HG03159 (cell line): ENCODE data around the gene VSIG10L2.

Experiments
- ATAC-seq: cut with Tn5 transposase; IDR thresholded peaks from one replicate; pipeline ENCODE4 v1.9.1; 2021; ENCODE audit warnings: mild to moderate bottlenecking, moderate library complexity; ENCODE audit not compliant: unreplicated experiment

The VSIG10L2 gene

DNA sequence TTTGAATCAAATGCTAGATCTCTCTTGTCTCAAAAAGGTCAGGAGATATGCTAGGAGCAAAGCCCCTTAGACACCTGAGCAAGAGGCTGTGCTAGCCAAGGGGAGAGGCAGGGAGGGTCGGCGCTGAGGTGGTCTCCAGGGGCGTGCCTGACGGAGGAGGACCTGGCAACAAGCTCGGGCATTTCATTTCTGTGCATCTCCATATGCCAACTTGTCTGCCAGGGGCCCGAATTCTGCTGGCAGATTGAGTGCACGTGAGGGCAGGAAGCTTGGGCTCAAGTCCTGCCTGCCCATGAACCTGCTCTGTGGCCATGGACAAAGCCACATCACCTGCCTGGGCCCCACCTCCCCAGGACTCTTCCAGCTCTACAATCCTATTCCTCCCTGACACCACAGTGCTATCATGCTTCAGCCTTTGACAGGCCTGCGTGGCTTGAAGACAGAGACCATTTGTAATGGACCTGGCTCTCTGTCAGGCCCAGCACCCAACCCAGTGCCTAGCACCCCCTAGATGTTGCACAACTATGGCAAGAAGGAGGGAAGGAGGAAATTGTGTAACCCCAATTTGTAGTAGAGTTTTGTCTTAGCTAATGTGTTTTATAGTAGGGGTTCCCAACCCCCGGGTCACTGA is 16.3 kb upstream of the VSIG10L2 start:
- no peak for ATAC-seq

- ATAC-seq = no peak
Measured at GRCh38 chr11:125930076-125930450, 15.8 kb upstream of the VSIG10L2 start.

DNA sequence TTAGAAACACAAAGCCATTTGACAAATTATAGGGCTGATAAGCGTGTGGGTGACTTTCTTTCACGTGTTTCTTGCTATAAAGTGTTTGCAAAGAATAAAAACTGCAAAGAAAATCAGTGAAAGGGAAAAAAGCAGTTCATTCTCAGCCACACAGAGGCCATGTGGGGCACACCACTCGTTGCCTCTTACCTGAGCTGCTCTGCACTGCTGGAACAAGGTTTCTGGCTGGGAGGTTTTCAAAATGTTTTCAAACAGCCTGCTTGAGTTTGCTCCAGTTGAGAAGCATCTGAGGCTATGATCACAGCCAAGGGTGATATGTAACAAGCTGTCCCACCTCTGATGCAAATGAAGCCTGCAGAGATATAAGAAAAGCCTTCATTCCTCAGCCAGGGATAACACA is 14.7 kb upstream of the VSIG10L2 start:
- no peak for ATAC-seq

DNA sequence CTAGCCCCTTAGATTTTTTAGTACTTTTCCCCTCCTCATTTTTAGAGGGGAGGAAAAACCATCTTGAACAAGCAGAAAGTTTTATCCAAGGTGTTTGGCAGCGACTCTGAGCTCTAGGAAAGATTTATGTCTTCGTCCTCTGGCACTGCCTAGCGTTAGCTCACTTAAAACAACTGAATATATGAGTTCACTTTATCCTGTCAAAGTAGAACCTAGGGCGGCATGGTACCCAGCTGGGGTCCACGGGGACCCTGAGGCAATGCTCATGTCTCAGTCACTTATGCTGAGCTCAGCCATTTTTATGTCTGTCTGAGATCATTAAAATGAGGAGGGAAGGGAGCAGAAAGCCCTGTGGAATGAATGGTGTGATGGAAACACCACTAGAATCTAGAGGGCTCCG is 14.2 kb upstream of the VSIG10L2 start:
- no peak for ATAC-seq

DNA sequence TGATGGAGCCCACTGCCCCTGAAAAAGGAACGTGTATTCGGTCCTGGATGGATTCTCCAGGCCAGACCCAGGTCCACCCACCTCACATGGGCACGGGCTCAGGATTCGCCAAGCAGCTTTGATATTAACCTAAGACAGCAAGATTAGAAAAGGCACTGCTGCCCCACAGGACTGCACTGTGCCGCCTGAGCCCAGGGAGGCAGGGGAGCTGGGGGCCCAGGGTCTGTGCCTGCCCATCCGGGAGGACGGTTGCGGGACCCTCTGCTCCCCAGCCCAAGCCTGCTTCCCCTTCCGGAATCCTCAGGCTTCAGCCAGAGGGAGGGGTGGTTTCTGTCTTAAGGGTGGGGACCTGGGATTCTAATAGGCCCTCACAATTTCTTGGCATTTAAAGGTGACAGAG is 13.5 kb upstream of the VSIG10L2 start:
- ATAC-seq = no peak

- no peak for ATAC-seq
Measured at GRCh38 chr11:125933030-125933813, 12.6 kb upstream of the VSIG10L2 start.

DNA sequence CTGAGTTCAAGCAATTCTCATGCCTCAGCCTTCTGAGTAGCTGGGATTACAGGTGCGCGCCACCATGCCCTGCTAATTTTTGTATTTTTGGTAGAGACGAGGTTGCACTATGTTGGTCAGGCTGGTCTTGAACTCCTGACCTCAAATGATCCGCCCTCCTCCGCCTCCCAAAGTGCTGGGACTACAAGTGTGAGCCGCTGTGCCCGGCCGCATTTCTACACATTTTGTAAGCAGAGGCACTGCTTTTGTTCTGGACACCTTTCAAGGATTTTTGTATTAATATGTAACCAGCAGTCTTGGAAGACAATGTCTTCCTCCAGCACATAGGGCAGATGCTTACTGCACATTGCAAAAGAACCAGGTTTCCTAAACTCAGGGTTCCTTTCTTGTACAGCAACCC is 11.4 kb upstream of the VSIG10L2 start:
- ATAC-seq = no peak

DNA sequence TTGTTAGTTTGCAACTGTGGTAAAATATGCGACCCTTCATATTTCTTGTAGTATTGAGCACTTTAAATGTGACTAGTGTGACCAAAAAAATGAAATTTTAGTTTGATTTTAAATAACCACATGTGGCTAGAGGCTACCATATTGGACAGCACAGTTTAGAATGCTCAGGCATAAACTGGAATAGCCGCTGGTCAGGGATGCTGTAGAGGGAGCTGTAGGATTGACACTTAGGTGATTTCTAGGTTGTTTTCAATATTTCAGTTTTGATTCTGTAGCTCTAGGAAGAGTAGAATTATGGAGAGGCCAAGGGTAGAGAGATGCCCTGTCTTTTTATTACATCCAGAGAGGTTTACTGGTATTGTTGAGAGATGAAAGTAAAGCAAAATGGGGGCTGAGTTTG is 10.8 kb upstream of the VSIG10L2 start:
- no peak for ATAC-seq

- no peak for ATAC-seq
Measured at GRCh38 chr11:125935618-125936199, 10.1 kb upstream of the VSIG10L2 start.

DNA sequence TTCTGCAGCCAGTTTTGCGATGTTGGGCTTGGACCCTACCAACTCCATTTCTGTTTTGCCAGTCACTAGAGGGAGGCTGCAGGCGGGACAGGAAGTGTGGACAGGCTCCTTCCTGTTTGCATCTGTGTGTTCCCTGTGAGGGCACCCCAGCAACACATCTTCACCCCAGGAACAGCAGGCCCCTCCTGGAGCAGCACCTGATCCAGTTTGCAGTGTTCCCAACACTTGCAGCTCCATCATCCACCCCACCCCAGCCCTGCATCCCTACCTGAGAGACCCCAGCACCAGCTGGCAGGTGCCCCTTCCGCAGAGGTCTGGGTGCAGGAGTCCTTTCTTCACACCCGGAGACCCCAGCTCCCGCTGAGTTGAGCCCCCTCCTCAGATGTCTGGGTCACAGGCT is 7.4 kb upstream of the VSIG10L2 start:
- no peak for ATAC-seq

DNA sequence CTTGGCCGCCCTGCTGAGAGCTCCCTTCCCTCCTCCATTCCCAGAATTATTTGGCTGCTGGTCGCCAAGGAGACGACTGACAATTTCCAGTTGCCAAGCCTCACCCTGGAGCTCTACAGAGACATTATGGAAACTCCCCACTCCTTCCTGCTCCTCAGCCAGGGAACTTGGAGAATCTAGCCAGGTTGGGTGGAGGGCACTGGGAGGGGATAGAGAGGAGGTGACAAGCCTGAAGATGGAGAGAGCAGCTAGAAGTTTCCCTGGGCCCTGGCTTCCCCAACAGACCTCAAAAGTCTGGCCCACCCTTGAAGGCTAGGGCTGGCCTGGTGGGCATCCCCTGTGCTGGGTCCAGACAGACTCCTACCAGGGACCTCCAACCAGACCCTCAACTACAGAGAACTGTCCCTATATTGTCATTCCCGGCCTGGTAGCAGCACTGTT is 6.7 kb upstream of the VSIG10L2 start:
- no peak for ATAC-seq

DNA sequence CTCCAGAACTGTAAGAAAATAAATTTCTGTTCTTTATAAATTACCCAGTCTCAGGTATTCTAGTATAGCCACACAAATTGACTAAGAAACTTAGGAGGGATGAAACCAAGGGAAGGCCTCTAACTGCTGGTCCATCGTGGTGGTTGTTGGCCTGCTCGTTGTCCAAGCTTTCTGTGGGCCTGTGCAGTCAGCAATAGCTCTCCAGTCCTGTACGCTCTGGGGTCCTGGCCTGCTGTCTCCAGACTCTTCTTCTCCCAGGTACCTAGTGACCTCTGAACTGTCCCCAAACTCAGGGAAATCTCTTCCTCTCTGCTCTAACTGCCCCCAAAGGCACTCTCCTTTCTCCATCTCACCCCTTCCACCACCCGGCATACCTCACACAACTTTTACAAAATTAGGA is 5.7 kb upstream of the VSIG10L2 start:
- no peak for ATAC-seq

- ATAC-seq = no peak
Measured at GRCh38 chr11:125941267-125941618, 4.6 kb upstream of the VSIG10L2 start.

DNA sequence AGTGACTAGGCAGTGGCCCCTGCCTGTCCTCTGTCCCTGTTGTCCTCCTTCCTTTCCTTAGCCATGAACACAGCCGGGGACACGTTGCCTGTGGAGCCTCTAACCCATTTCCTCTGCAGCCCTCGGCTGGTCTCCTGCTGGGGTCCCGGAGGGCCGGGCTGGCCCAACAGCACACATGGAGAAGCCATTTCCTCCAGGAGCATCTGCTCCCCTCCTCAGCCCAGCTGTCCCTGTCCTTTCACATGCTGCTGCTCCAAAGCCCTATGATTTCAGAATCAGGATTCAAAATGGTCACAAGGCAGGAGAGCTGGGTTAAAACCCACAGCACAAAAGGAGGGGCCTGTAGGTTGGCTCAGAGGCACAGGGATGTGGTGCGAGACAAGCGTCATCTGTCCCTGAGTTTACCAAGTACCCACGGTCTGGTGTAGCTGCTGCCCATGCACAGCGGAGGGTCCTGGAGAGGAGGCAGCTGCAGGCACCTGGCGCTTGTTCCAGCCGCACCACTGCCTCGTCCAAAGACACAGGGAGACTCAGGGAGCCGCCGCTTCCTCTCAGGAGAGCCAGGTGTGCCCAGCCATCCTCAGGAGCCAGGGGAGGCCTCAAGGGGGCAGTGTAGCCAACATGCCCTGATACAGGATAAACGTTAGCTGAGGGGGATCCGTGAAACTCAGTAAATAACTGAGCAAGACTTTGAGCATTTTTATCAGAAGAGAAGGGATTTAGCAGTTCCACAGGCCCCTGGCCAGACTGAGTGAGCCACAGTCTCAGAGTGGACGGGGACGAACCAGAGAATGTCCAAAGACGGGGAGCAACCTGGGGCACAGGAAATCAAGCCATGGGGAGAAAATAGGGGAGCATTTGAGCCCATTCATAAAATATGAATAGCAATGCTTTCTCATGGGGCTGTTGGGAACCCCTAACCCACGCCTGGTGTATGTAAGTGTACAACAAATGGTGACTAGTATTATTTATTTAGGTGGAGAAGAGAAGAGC is 3.9 kb upstream of the VSIG10L2 start:
- ATAC-seq = no peak

- ATAC-seq = no peak
Measured at GRCh38 chr11:125942771-125943428, 2.9 kb upstream of the VSIG10L2 start.

DNA sequence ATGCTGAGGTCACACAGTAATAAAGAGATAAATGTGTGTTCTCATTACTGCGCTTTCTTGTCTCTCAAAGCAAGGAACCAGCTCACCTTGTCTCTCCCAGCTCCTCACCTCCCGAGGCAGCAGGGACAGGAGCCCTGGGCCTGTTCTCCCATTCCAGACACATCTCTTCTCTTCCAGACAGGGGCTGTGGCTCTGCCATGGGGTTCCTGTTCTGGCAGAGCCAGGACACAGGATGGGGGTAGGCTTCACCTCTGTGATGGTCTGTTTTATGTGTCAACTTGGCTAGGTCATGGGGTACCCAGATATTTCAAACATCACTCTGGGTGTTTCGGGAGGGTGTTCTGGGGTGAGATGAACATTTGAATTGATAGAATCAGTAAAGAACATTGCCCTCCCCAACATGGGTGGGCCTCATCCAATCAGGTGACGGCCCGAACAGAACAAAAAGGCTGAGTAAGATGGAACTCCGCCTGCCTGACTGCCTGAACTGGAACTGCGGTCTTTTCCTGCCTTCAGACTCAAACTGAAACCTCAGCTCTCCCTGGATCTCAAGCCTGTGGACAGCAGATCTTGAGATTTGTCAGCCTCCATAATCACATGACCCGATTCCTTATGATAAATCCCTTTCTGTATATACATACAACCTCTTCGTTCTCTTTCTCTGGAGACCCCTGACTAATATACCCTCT is 2.0 kb upstream of the VSIG10L2 start:
- ATAC-seq = no peak

- no peak for ATAC-seq
Measured at GRCh38 chr11:125944350-125945010, 1.4 kb upstream of the VSIG10L2 start.

- ATAC-seq = no peak
Measured at GRCh38 chr11:125945011-125945796, 640 bp upstream of the VSIG10L2 start.
